H9 (cell line): ENCODE data around the gene HSPG2. TPM values are rescaled to one million over a fixed set of nuclear protein-coding genes. Genes with fewer than 3 reads are reported as not detected.

Experiments
- DNase-seq: peaks from one replicate; pipeline ENCODE4 v3.0.0-alpha.2; 2017
- H2AFZ ChIP-seq: one replicate; pipeline ENCODE4 v1.6.1; 2013; ENCODE audit warnings: mild to moderate bottlenecking, low read length, control low read depth, moderate library complexity
- H2AK5ac ChIP-seq: 2 replicates; pipeline ENCODE4 v1.6.1; 2013; ENCODE audit warnings: low read length, control low read depth, mixed read lengths; ENCODE audit not compliant: insufficient read length
- H2BK120ac ChIP-seq: one replicate; pipeline ENCODE4 v1.6.1; 2013; ENCODE audit warnings: low read depth, mild to moderate bottlenecking, low read length, control low read depth, inconsistent platforms; ENCODE audit not compliant: poor library complexity, severe bottlenecking
- H2BK12ac ChIP-seq: 2 replicates; pipeline ENCODE4 v1.6.1; 2013; ENCODE audit warnings: low read length, control low read depth, mixed read lengths, low read depth; ENCODE audit not compliant: insufficient read length
- H2BK15ac ChIP-seq: 2 replicates; pipeline ENCODE4 v1.6.1; 2013; ENCODE audit warnings: low read depth, low read length, control low read depth
- H2BK20ac ChIP-seq: one replicate; pipeline ENCODE4 v1.6.1; 2013; ENCODE audit warnings: low read depth, mild to moderate bottlenecking, low read length, control low read depth, inconsistent platforms; ENCODE audit not compliant: poor library complexity, severe bottlenecking
- H2BK5ac ChIP-seq: 2 replicates; pipeline ENCODE4 v1.6.1; 2013; ENCODE audit warnings: low read length, control low read depth, mixed read lengths; ENCODE audit not compliant: insufficient read length
- H3K14ac ChIP-seq: 2 replicates; pipeline ENCODE4 v1.6.1; 2013; ENCODE audit warnings: low read length, control low read depth; ENCODE audit not compliant: insufficient read depth
- H3K18ac ChIP-seq: 2 replicates; pipeline ENCODE4 v1.6.1; 2013; ENCODE audit warnings: low read depth, mild to moderate bottlenecking, mixed read lengths, low read length, control low read depth; ENCODE audit not compliant: insufficient read length
- H3K23ac ChIP-seq: 2 replicates; pipeline ENCODE4 v1.6.1; 2013; ENCODE audit warnings: low read length, control low read depth, mixed read lengths, low read depth; ENCODE audit not compliant: insufficient read length
- H3K23me2 ChIP-seq: 2 replicates; pipeline ENCODE4 v1.6.1; 2013; ENCODE audit warnings: low read depth, mild to moderate bottlenecking, mixed read lengths, low read length, control low read depth; ENCODE audit not compliant: insufficient read length, poor library complexity, severe bottlenecking
- H3K27ac ChIP-seq: 2 replicates; pipeline ENCODE4 v1.5.1; 2013; ENCODE audit warnings: low read length, control low read depth, mixed read lengths, low read depth; ENCODE audit not compliant: insufficient read length
- H3K27me3 ChIP-seq: 2 replicates; pipeline ENCODE4 v1.6.1; 2013; ENCODE audit warnings: low read length, control low read depth, inconsistent platforms; ENCODE audit not compliant: insufficient read depth
- H3K4ac ChIP-seq: 2 replicates; pipeline ENCODE4 v1.6.1; 2013; ENCODE audit warnings: low read depth, mild to moderate bottlenecking, control low read depth, inconsistent platforms, low read length, moderate library complexity
- H3K4me1 ChIP-seq: 2 replicates; pipeline ENCODE4 v1.6.1; 2013; ENCODE audit warnings: low read length, control low read depth, inconsistent platforms; ENCODE audit not compliant: insufficient read depth
- H3K4me2 ChIP-seq: 2 replicates; pipeline ENCODE4 v1.6.1; 2013; ENCODE audit warnings: low read length, control low read depth, mixed read lengths; ENCODE audit not compliant: insufficient read length, insufficient read depth
- H3K56ac ChIP-seq: 2 replicates; pipeline ENCODE4 v1.6.1; 2013; ENCODE audit warnings: low read depth, mild to moderate bottlenecking, mixed read lengths, low read length, control low read depth; ENCODE audit not compliant: insufficient read length
- H3K79me1 ChIP-seq: 2 replicates; pipeline ENCODE4 v1.6.1; 2013; ENCODE audit warnings: low read depth, mild to moderate bottlenecking, moderate library complexity, low read length, control low read depth, inconsistent platforms; ENCODE audit not compliant: insufficient read depth, poor library complexity, severe bottlenecking
- H3K79me2 ChIP-seq: 2 replicates; pipeline ENCODE4 v1.6.1; 2013; ENCODE audit warnings: low read length, control low read depth, inconsistent platforms; ENCODE audit not compliant: insufficient read depth
- H3K9ac ChIP-seq: 2 replicates; pipeline ENCODE4 v1.6.1; 2013; ENCODE audit warnings: low read length, control low read depth, mixed read lengths; ENCODE audit not compliant: insufficient read length; ENCODE audit errors: extremely low read depth
- H3K9me3 ChIP-seq: one replicate; pipeline ENCODE4 v1.6.1; 2013; ENCODE audit warnings: low read depth, low read length, inconsistent platforms; ENCODE audit not compliant: control insufficient read depth
- H3T11ph ChIP-seq: one replicate; pipeline ENCODE4 v1.6.1; 2013; ENCODE audit warnings: mild to moderate bottlenecking, low read length, control low read depth, inconsistent platforms
- H4K20me1 ChIP-seq: one replicate; pipeline ENCODE4 v1.6.1; 2013; ENCODE audit not compliant: control insufficient read depth, insufficient read length, insufficient read depth
- H4K5ac ChIP-seq: 2 replicates; pipeline ENCODE4 v1.6.1; 2013; ENCODE audit warnings: low read depth, mild to moderate bottlenecking, mixed read lengths, low read length, control low read depth; ENCODE audit not compliant: insufficient read length
- H4K8ac ChIP-seq: replicated peaks from 2 replicates; pipeline ENCODE4 v1.6.1; 2013; ENCODE audit warnings: low read length, control low read depth, mixed read lengths, low read depth; ENCODE audit not compliant: insufficient read length
- H4K91ac ChIP-seq: 2 replicates; pipeline ENCODE4 v1.6.1; 2013; ENCODE audit warnings: low read depth, mild to moderate bottlenecking, moderate library complexity, mixed read lengths, low read length, control low read depth; ENCODE audit not compliant: insufficient read length
- H3K27ac Mint-ChIP-seq, 3 experiments: 2 replicates in 2 of 3; 3 replicates in 1 of 3; pipeline ENCODE4 v1.8.0; 2020 to 2021; ENCODE audit warnings: mixed read lengths in 3 of 3, mild to moderate bottlenecking in 1 of 3, moderate library complexity in 1 of 3
- H3K27me3 Mint-ChIP-seq: 2 replicates; pipeline ENCODE4 v1.8.0; 2021; ENCODE audit warnings: low read depth, mild to moderate bottlenecking, moderate library complexity, mixed read lengths
- H3K36me3 Mint-ChIP-seq, 3 experiments: 2 replicates in 2 of 3; 3 replicates in 1 of 3; pipeline ENCODE4 v1.8.0; 2020 to 2021; ENCODE audit warnings: low read depth in 3 of 3, mixed read lengths in 3 of 3; ENCODE audit not compliant: insufficient read depth in 1 of 3
- H3K4me1 Mint-ChIP-seq, 2 experiments: 2 replicates each; pipeline ENCODE4 v1.8.0; 2020; ENCODE audit warnings: mixed read lengths in 2 of 2
- H3K4me3 Mint-ChIP-seq, 2 experiments: 2 replicates in 1 of 2; 3 replicates in 1 of 2; pipeline ENCODE4 v1.8.0; 2020 to 2021; ENCODE audit warnings: mild to moderate bottlenecking in 2 of 2, mixed read lengths in 2 of 2, moderate library complexity in 1 of 2
- H3K9me3 Mint-ChIP-seq, 2 experiments: 2 replicates in 1 of 2; 3 replicates in 1 of 2; pipeline ENCODE4 v1.8.0; 2020; ENCODE audit warnings: mild to moderate bottlenecking in 2 of 2, mixed read lengths in 2 of 2, moderate library complexity in 1 of 2
- WGBS: extraction: QIAGEN DNeasy Blood & Tissue Kit; methylation state at CpG from one replicate; pipeline ENCODE4 v1.1.7; 2013; ENCODE audit warnings: missing lambda C conversion rate, low lambda C conversion rate, mixed read lengths; ENCODE audit not compliant: insufficient read length; ENCODE audit errors: extremely low coverage; 5-methylcytosine and 5-hydroxymethylcytosine counted together
- total RNA-seq: library from RNA; stranded (reverse); gene quantifications from 2 replicates; pipeline ENCODE4 v1.2.1, GENCODE V29; 2021
- TF ChIP-seq, protein P1 (sequence below): fragments of 200-600 bp; sonication (generic); conservative IDR thresholded peaks from 3 replicates; pipeline ENCODE4 v1.8.0; 2021; ENCODE audit warnings: antibody characterized with exemption, mild to moderate bottlenecking

Gene HSPG2
- total RNA-seq, 1 experiment from 2014 or later = 90.0 TPM

DNA sequence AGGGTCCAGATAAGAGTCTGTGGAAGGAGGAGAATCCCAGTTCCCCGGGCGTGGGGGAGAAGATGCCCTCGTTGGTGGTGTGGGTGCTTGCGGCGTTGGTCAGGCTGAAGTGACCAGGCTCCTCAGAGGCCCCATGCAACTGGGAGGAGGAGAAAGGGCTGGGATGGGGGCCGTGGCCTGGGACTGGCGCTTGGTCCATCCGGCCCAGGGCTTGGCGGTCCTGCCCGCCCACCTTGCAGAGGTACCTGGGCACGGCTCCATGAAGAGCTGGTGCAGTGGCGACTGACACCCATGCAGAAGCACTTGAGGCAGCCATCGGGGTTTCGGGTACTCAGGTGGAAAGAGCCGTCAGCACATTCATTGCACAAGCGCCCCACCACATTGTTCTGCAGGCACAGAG lies 60.8 kb downstream of the HSPG2 start:
- no peak overlapping the region for H2BK12ac ChIP-seq
- H3K4me1 ChIP-seq = no peaks in the 10 kb centered on the region
- no peak for DNase-seq
- Mint-ChIP-seq H3K27ac (peak overlapping the region in 1 of 3 experiments; percentile 55; a peak in 1 of 7 replicates), H3K9me3 (no peaks in the 10 kb centered on the region), H3K4me3 (no peak overlapping the region), H3K27me3 (no peaks in the 10 kb centered on the region), H3K4me1 (peaks cover 0 to 5% of the 10 kb centered on the region in 2 experiments; a peak in 3 of 4 replicates), H3K36me3 (peaks cover 15 to 78% (median 72%) of the 10 kb centered on the region in 3 experiments)
- no peaks in the 10 kb centered on the region for H3K23me2 ChIP-seq
- no peaks in the 10 kb centered on the region for H4K20me1 ChIP-seq
- H2BK5ac ChIP-seq = no peak overlapping the region
- H3K14ac ChIP-seq = no peak overlapping the region; the same call in 1 of the 2 replicates
- H3K9ac ChIP-seq = no peak overlapping the region
- H3K4me2 ChIP-seq = no peak overlapping the region
- no CpG with 5 or more reads among the region's 16 CpGs for WGBS
- H3K23ac ChIP-seq = no peak overlapping the region
- TF ChIP-seq, protein P1, sequence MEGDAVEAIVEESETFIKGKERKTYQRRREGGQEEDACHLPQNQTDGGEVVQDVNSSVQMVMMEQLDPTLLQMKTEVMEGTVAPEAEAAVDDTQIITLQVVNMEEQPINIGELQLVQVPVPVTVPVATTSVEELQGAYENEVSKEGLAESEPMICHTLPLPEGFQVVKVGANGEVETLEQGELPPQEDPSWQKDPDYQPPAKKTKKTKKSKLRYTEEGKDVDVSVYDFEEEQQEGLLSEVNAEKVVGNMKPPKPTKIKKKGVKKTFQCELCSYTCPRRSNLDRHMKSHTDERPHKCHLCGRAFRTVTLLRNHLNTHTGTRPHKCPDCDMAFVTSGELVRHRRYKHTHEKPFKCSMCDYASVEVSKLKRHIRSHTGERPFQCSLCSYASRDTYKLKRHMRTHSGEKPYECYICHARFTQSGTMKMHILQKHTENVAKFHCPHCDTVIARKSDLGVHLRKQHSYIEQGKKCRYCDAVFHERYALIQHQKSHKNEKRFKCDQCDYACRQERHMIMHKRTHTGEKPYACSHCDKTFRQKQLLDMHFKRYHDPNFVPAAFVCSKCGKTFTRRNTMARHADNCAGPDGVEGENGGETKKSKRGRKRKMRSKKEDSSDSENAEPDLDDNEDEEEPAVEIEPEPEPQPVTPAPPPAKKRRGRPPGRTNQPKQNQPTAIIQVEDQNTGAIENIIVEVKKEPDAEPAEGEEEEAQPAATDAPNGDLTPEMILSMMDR = no peak
- no peak overlapping the region for H4K8ac ChIP-seq
- no peaks in the 10 kb centered on the region for H3K79me1 ChIP-seq
- H3K27ac ChIP-seq = no peak overlapping the region
- H2BK20ac ChIP-seq = no peak overlapping the region
- H2BK120ac ChIP-seq = no peak overlapping the region
- H3K18ac ChIP-seq = no peak overlapping the region
- no peaks in the 10 kb centered on the region for H3K27me3 ChIP-seq
- H2BK15ac ChIP-seq = no peak overlapping the region
- no peak overlapping the region for H3T11ph ChIP-seq
- H4K5ac ChIP-seq = no peak overlapping the region
- no peaks in the 10 kb centered on the region for H3K9me3 ChIP-seq
- H2AFZ ChIP-seq = no peak overlapping the region
- no peak overlapping the region for H3K4ac ChIP-seq
- H3K56ac ChIP-seq = no peak overlapping the region
- H3K79me2 ChIP-seq = no peaks in the 10 kb centered on the region
- no peak overlapping the region for H4K91ac ChIP-seq
- H2AK5ac ChIP-seq = no peak overlapping the region
